GM18526 (cell line): ENCODE data around the gene KLF2.

Experiments
- POLR2A ChIP-seq: IDR thresholded peaks from 3 replicates; pipeline ENCODE4 v1.6.1; 2011; ENCODE audit not compliant: insufficient read length; ENCODE audit errors: extremely low read depth

The KLF2 gene

GRCh38 chr19:16328824-16329482 lies 4.3 kb downstream of the KLF2 start:
- no peak for TF ChIP-seq POLR2A

DNA sequence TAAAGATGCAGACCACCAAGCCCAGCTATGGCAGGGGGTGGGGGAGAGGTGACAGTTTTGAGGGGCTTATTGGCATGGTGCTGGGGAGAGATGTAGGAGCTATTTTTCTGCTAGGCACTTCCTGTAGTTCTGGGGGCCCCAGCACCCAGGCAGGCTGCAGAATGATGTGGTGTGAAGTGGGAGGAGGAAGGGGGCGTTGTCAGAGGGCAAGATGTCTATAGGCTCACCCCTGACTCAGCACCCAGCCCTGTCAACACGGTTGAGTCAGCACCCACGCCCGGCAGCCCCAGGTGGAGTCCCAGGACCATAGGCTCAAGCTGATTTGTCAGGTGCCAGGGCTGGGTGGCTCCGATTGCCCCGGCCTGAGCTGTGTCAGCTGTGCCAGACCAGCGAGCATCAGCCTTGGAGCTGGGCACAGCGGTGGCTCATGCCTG lies 5.8 kb downstream of the KLF2 start:
- TF ChIP-seq POLR2A: no peak

DNA sequence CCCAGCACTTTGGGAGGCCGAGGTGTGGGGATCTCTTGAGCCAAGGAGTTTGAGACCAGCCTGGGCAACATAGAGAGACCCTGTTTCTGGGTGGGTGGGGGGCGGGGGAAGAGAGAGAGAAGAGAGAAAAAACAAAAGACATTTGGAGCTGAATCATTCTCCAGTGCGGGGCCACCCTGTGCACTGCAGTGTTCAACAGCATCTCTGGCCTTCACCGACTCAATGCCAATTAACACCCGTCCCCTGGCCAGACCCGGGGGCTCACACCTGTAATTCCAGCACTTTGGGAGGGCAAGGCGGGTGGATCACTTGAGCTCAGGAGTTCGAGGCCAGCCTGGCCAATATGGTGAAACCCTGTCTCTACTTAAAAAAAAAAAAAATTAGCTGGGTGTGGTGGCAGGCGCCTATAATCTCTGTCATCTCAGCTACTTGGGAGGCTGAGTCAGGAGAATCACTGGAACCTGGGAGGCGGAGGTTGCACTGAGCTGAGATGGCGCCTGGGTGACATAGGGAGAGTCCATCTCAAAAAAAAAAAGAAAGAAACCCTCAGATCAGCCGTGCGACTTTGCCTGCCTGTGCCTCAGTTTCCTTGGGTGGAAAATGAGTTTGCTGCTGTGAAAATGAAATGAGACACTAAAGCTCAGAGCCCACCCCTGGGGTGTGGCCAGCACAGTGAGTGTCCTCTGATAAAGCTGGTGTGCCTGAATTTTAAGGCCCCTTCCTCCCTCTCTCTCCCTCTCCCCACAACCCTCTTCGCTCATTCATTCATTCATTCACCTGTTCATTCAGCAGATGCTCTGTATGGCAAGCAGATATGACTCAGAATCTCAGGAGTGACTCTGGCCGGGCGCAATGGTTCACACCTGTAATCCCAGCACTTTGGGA lies 6.4 kb downstream of the KLF2 start:
- TF ChIP-seq POLR2A: no peak

- TF ChIP-seq POLR2A: no peak
Measured at GRCh38 chr19:16333001-16333586, 8.5 kb downstream of the KLF2 start.

DNA sequence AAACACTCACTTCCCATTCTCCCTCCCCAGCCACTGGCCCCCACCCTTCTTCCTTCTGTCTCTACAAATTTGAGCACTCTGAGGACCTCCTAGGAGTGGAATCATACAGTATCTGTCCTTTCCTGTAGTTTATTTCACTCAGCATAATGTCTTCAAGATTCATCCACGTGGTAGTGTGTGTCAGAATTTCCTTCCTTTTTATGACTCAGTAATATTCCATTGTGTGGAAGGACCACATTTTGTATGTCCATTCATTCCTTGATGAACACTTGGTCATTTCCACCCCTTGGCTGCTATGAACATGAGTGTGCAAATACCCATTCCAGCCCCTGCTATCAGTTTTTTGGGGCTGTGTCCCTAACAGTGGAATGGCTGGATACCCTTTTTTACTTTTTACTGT lies 9.8 kb downstream of the KLF2 start:
- TF ChIP-seq POLR2A: no peak

DNA sequence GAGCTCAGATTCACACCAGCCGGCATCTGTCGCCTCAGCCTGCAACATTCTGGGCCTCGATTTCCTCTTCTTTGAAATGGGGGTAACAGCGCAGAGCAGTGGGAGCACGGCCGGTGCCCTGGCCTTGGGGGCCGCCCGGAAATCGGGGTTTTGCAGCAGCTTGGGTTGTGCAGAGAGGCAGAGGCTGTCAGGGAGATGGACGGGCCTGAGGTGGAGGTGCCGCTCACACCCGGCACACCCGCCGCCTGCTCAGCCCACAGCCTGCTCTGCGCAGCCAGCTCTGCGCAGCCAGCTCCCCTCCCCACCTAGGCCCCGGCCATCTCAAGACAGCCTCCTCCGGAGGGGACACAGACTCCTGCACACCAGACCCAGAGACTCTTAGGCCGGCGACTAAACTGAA lies 10.6 kb downstream of the KLF2 start:
- TF ChIP-seq POLR2A: no peak

DNA sequence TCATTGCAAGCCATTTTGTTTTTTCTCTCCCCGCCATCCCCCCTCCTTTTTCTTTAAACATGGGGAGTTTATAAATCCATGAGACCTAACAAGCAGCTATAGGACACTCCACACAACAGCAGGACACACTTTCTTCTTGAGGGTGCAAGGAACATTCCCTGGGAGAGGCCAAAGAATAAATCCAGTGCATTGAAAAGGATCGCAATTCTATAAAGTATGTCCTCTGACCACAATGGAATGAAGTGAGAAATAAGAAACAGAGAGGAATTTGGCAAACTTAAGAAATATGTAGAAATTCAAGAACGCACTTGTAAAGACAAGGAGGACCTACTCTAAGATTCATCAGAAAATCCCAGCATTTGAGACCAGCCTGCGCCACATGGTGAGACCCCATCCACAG lies 11.9 kb downstream of the KLF2 start:
- TF ChIP-seq POLR2A: no peak

- TF ChIP-seq POLR2A: no peak
Measured at GRCh38 chr19:16337809-16338469, 13.3 kb downstream of the KLF2 start.

- no peak for TF ChIP-seq POLR2A
Measured at GRCh38 chr19:16338470-16339360, 14.1 kb downstream of the KLF2 start.

DNA sequence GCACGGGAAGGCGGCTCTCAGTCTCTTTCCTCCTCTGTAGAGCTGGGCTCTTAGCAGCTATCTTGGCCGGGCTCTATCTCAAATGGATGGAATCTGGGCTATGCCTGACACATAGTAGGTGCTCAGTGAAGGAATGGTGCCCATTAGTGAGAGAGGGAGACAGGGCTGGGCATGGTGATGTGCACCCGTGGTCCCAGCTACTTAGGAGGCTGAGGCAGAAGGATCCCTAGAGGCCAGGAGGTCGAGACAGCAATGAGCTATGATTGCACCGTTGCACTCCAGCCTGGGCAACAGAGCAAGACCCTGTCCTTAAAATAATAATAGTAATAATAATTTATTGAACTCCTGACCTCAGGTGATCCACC lies 14.7 kb downstream of the KLF2 start:
- no peak for TF ChIP-seq POLR2A

DNA sequence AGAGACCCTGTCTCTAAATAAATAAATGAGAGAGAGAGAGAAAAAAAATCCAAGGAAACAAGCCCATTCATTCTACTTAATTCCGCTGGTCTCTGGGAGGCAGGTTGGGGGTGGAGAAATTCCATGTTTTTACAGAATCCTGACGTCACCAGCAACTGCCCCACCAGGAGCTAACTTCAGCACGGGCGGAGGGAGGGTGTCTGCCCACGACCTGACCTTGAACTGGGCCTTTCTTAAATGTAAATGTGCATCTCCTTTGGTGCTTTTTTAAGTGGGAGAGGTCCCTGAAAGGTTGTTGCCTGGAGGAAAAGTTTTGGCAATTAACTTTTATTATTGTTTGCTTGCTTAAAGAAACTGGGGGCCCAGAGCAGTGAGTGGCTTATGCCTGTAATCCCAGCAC lies 15.5 kb downstream of the KLF2 start:
- TF ChIP-seq POLR2A: no peak

- no peak for TF ChIP-seq POLR2A
Measured at GRCh38 chr19:16340654-16341053, 16.0 kb downstream of the KLF2 start.

- TF ChIP-seq POLR2A: no peak
Measured at GRCh38 chr19:16342002-16342715, 17.5 kb downstream of the KLF2 start.

- no peak for TF ChIP-seq POLR2A
Measured at GRCh38 chr19:16343156-16343555, 18.5 kb downstream of the KLF2 start.

DNA sequence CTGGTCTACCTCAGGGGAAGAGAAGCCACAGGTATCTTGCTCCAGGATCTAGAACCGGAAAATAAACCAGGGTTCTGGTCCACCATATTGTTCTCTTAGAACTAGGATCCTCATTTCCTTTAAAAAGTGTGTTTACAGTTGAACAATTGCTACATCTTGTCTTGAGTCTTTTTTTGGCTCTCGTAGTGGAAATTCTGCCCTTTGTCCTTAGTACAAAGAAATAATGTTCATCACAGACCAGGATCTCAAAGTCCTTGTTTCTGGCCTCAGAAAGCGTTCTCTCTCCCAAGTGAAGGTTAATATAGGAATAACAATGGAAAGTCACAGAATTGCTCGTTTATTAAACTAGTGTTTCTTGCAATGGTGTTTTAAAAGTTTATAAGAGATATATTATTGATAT lies 20.8 kb downstream of the KLF2 start:
- no peak for TF ChIP-seq POLR2A

DNA sequence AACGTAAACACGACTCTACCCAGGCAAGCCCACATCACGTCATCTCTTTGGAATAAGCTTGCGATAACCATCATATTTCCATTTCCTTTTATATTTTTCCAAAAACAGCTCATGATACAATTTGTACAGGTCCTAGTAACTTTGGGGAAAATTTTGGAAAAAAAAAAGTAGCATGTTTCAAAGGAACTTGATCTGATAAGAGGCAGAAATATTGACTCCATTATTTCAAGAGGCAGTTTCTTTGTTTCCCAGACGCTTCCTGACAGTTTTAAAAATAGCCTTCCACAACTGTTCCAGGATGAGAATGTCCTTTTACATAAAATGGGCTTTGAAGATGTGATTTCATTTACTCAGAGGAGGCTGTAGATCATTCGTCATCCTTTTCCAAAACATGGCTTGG lies 23.1 kb downstream of the KLF2 start:
- TF ChIP-seq POLR2A: no peak
